ENCODE results near the gene RPTOR.
A peak's percentile ranks its signal among the peaks of the same experiment; 100 is the strongest.

Gene RPTOR

DNA sequence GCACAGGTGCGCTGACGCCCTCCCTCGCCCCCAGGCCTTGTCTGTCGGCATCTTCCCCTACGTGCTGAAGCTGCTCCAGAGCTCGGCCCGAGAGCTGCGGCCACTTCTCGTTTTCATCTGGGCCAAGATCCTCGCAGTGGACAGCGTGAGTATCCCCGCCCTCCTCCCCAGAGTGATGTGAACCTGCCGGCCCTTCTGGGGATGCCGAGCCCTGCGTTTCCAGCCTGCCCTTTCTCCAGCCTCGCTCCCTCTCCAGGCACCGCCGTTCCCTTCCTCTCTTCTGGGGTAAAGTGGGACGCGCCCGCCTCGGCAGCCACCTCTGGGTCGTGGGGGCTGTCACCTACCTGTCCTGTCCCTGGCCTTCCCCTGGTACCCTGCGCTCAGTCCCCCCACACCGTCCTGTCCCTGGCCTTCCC is 313.1 kb downstream of the RPTOR start:
- no peak overlapping the region for H3K27ac ChIP-seq (ENCODE audit: low read depth, low read length)
- H3K36me3 ChIP-seq (ENCODE audit: control insufficient read depth, insufficient read depth, low read length), result no peaks in the 10 kb centered on the region
- H3K9ac ChIP-seq (ENCODE audit: low read length), result no peak overlapping the region
- H3K4me3 ChIP-seq (ENCODE audit: low read length), result no peak overlapping the region
- H3K27me3 ChIP-seq (ENCODE audit: control insufficient read depth, insufficient read depth, low read length), result no peaks in the 10 kb centered on the region
- H3K4me1 ChIP-seq (ENCODE audit: control insufficient read depth, insufficient read depth, low read length), result peaks cover 25% of the 10 kb centered on the region

DNA sequence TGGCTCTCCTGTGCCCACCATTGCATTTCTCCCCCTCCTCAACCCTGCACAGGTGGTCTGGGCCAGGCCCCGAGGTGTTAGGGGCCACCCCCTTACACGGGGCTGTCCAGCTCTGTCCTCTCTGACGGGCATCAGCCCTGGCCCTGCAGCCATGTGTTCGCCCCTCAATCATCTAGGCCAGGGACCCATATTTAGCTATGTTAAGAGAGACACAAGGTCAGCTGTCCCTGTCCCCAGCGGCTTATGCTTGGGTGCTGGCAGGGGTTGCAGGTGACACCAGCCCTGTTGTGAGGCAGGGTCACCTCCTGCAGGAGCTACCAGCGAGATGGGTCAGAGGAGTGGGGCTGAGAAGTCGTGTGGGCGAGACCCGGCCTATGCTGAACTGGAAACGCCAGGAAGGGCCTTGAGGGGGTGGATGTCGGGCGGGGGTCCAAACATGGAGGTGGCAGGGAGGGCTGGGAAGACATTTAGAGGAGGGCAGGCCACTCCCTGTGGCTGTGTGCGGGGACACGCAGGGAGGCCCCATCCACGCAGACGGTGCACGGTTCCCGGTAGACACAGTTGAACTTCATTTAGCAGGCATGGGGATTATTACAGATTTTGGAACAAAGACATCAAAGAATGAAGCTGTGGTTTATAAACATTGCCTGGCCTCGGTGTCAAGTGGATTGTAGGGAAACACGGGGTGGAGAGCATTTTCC is 313.8 kb downstream of the RPTOR start:
- no peak overlapping the region for H3K9ac ChIP-seq (ENCODE audit: low read length)
- H3K4me3 ChIP-seq (ENCODE audit: low read length), result no peak overlapping the region
- peak overlapping the region; percentile 58 for H3K27ac ChIP-seq (ENCODE audit: low read depth, low read length)
- peaks cover 25% of the 10 kb centered on the region for H3K4me1 ChIP-seq (ENCODE audit: control insufficient read depth, insufficient read depth, low read length)
- no peaks in the 10 kb centered on the region for H3K27me3 ChIP-seq (ENCODE audit: control insufficient read depth, insufficient read depth, low read length)
- H3K36me3 ChIP-seq (ENCODE audit: control insufficient read depth, insufficient read depth, low read length), result no peaks in the 10 kb centered on the region

DNA sequence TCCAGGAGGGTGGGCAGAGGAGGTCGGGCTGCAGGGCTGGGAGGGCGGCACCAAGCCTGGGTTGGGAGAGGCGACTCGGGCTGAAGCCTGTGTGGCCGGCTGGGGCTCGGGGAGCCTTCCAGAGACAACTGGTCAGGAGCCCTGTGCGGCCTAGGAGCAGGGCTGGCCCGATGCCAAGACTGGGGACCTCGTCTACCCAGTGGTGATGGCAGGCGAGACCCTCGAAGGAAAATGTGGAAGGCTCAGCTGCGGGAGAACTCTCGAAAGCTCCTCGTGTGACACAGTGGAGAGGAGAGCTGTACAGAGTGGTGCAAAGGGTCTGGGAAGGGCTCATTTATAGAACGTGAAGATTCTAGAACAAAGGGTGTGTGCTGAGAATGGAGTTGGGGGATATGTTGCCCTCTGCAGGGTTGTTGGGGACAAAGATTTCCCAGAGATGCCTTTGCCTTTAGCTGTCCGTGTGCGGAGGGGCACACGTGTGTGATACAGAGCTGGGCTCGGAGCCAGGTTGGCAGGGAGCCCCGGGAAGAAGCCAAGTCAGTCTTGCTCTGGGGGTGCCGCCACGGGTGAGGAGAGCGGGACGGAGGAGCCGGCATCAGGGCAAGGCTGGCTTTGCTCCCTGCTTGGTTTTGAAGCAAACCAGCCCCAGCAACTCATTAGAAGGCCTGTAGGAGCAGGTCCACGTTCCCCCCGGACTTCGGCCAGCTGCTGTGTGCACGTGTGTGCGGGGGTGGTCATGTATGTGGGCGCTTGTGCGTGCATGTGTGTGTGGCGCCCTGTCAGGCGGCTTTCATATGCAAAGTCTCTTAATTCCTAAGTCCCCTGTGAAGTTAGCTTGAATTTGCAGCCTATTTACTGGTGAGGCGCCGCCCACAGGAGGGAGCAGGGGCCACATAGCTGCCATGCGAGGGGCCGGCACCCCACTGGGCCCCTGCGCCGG is 314.6 kb downstream of the RPTOR start:
- H3K36me3 ChIP-seq (ENCODE audit: control insufficient read depth, insufficient read depth, low read length), result no peaks in the 10 kb centered on the region
- H3K4me1 ChIP-seq (ENCODE audit: control insufficient read depth, insufficient read depth, low read length), result peaks cover 25% of the 10 kb centered on the region
- H3K4me3 ChIP-seq (ENCODE audit: low read length), result no peak overlapping the region
- H3K27me3 ChIP-seq (ENCODE audit: control insufficient read depth, insufficient read depth, low read length), result no peaks in the 10 kb centered on the region
- peak overlapping the region; percentile 58 for H3K27ac ChIP-seq (ENCODE audit: low read depth, low read length)
- H3K9ac ChIP-seq (ENCODE audit: low read length), result no peak overlapping the region

DNA sequence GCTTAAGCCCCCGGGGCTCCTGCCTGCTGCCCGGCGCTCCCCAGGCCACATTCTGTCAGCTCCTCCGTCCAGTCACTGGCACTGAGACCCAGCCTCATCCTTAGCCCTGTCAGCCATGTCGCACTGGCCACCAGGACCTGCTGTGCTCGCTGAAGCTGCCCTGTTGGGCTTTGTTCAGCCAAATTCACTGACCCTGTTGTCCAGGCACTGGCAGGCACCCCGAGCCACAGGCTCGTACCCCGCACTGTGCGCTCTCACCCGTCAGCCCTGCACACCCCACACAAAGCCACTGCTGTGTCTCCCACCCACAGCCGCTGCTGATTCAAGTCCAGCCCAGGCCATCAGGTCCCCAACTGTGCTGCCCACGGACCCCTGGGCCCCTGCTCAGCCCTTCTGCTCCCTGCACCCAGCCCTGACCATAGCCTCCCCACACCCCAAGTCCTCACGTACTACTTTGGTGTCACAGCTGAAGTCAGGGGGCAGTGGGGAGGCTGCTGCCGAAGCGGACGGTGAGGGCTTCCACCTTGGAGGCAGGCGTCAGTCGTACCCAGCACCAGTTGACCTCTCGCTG is 315.5 kb downstream of the RPTOR start:
- no peaks in the 10 kb centered on the region for H3K27me3 ChIP-seq (ENCODE audit: control insufficient read depth, insufficient read depth, low read length)
- no peak overlapping the region for H3K9ac ChIP-seq (ENCODE audit: low read length)
- H3K4me1 ChIP-seq (ENCODE audit: control insufficient read depth, insufficient read depth, low read length), result peaks cover 25% of the 10 kb centered on the region
- no peak overlapping the region for H3K27ac ChIP-seq (ENCODE audit: low read depth, low read length)
- no peak overlapping the region for H3K4me3 ChIP-seq (ENCODE audit: low read length)
- no peaks in the 10 kb centered on the region for H3K36me3 ChIP-seq (ENCODE audit: control insufficient read depth, insufficient read depth, low read length)

DNA sequence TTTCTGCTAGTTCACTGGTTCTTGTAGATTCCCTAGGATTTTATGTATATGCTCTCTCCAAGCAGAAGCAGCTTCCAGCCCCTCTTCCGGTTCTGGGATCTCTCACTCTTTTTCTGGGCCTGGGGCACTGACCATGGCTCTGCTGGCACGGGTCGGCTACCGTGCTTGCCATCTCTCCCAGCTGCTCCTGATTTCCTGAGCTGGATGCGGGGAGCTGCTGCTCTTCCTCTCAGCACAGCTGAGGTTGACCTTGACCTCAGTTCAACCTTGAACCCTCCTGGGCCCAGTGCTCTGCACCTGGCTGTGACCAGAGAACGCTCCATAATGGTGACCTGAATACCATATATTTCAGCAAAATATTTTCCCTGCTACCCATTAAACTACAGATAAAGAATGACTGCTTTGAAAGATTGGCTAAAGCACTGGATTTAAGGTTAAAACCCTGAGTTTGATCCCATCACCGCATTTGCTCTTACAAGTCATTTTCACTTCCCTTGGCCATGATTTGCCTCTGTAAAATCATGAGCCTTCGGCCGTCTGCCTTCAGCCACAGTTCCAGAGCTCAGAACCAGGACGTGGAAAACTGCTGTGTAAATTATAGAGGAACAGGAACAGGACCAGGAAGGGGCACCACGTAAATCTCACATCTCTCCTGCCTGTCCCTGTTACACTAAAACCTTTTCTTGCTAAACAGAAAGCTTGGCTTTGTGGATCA is 316.2 kb downstream of the RPTOR start:
- H3K27ac ChIP-seq (ENCODE audit: low read depth, low read length), result no peak overlapping the region
- no peaks in the 10 kb centered on the region for H3K27me3 ChIP-seq (ENCODE audit: control insufficient read depth, insufficient read depth, low read length)
- no peaks in the 10 kb centered on the region for H3K36me3 ChIP-seq (ENCODE audit: control insufficient read depth, insufficient read depth, low read length)
- no peak overlapping the region for H3K9ac ChIP-seq (ENCODE audit: low read length)
- H3K4me1 ChIP-seq (ENCODE audit: control insufficient read depth, insufficient read depth, low read length), result peaks cover 25% of the 10 kb centered on the region
- H3K4me3 ChIP-seq (ENCODE audit: low read length), result no peak overlapping the region

DNA sequence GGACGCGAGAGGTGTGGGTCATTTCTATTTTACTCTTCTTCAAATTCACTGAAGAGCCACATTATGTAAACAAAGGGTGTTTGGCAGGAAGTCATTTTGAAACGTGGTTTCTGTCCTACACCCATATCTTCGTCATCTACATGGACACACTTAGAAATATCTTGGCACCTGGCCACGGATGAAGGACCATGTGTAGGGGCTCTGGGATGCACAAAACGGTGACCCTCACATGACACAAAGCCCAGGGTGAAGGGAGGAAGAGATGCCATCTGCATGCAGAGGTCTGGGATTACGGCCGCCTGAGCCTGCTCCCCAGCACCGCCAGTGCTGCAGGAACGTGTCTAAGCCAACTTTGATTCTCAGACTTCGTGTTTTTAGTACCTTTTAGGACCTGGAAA is 316.8 kb downstream of the RPTOR start:
- H3K27ac ChIP-seq (ENCODE audit: low read depth, low read length), result no peak overlapping the region
- no peak overlapping the region for H3K9ac ChIP-seq (ENCODE audit: low read length)
- H3K4me1 ChIP-seq (ENCODE audit: control insufficient read depth, insufficient read depth, low read length), result peaks cover 23% of the 10 kb centered on the region
- no peaks in the 10 kb centered on the region for H3K27me3 ChIP-seq (ENCODE audit: control insufficient read depth, insufficient read depth, low read length)
- H3K4me3 ChIP-seq (ENCODE audit: low read length), result no peak overlapping the region
- no peaks in the 10 kb centered on the region for H3K36me3 ChIP-seq (ENCODE audit: control insufficient read depth, insufficient read depth, low read length)

DNA sequence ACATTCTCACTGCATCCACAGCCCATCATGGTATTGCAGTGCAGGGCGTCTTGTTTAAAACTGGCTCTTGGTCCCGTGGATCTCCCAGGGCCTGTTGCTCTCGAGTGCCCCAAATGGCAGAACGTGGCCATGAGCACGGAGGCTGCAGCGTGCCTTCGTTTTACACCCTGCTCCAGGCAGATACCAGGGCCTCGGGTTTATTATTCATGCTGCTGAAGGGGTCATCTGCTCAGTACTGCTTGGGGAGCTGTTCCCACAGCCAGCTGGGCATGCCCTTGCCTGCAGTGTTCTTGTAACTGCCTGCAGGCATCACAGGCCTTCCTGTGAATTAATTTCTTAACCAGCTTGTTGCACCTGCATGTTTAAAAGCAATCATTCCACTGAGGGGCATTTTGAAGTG is 317.3 kb downstream of the RPTOR start:
- no peak overlapping the region for H3K4me3 ChIP-seq (ENCODE audit: low read length)
- H3K36me3 ChIP-seq (ENCODE audit: control insufficient read depth, insufficient read depth, low read length), result no peaks in the 10 kb centered on the region
- H3K4me1 ChIP-seq (ENCODE audit: control insufficient read depth, insufficient read depth, low read length), result peaks cover 23% of the 10 kb centered on the region
- H3K27me3 ChIP-seq (ENCODE audit: control insufficient read depth, insufficient read depth, low read length), result no peaks in the 10 kb centered on the region
- no peak overlapping the region for H3K27ac ChIP-seq (ENCODE audit: low read depth, low read length)
- no peak overlapping the region for H3K9ac ChIP-seq (ENCODE audit: low read length)

DNA sequence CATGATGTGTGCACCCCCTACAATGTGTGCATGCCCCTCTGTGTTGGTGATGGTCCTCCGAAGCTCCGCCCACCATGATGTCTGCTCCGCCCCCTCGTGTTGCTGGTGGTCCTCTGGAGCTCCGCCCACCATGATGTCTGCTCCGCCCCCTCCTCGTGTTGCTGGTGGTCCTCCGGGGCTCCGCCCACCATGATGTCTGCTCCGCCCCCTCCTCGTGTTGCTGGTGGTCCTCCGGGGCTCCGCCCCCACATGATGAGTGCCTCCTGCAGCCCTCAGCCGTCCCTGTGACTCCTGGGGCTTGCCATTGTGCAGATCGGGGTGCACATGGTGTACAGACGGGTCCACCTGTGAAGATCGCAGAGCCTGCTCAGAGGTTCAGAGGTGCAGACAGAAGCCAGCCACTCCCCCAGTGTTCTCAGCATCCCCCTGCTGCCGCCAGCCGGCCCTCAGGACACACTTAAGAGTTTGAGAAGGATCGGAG is 317.9 kb downstream of the RPTOR start:
- no peak overlapping the region for H3K27ac ChIP-seq (ENCODE audit: low read depth, low read length)

DNA sequence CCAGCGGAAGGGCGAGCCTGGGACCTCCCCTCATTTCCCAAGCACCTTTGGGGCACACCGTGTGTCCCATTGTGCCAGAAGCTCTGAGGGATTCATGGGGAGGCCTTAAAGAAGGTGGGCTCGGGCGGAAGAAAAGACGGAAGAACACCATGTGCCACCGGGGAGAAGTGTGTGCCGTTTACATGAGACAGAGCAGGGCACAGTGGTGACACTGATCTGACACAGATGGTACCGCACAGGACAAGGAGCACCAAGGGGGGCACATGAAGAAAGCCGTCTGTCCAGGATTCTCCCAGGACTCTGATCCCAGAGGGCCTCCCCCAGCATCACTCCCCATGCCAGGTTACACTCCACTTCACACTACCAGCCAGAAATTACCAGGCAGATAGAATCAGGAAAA is 318.3 kb downstream of the RPTOR start:
- Histone ChIP-seq H3K4me1 (ENCODE audit: control insufficient read depth, insufficient read depth, low read length) (peaks cover 23% of the 10 kb centered on the region), H3K4me3 (ENCODE audit: low read length) (no peak overlapping the region), H3K27ac (ENCODE audit: low read depth, low read length) (no peak overlapping the region), H3K36me3 (ENCODE audit: control insufficient read depth, insufficient read depth, low read length) (no peaks in the 10 kb centered on the region), H3K27me3 (ENCODE audit: control insufficient read depth, insufficient read depth, low read length) (no peaks in the 10 kb centered on the region), H3K9ac (ENCODE audit: low read length) (no peak overlapping the region)

More for the DNA sequence above, 317.9 kb downstream of the RPTOR start:
- H3K36me3 ChIP-seq (ENCODE audit: control insufficient read depth, insufficient read depth, low read length), result no peaks in the 10 kb centered on the region
- no peak overlapping the region for H3K4me3 ChIP-seq (ENCODE audit: low read length)
- H3K4me1 ChIP-seq (ENCODE audit: control insufficient read depth, insufficient read depth, low read length), result peaks cover 23% of the 10 kb centered on the region
- H3K27me3 ChIP-seq (ENCODE audit: control insufficient read depth, insufficient read depth, low read length), result no peaks in the 10 kb centered on the region
- no peak overlapping the region for H3K9ac ChIP-seq (ENCODE audit: low read length)

DNA sequence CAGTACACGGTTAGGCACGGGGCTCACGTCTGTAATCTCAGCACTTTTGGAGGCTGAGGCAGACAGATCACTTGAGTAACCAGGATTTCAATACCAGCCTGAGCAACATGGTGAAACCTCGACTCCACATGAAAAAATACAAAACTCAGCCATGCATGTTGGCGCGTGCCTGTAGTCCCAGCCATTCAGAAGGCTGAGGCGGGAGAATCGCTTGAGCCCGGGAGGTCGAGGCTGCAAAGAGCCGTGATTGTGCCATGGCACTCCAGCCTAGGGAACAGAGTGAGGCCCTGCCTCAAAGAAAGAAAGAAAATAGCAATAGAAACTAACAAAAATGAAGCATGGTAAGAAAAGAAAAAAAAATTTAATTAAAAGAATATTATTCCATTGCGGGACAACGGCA is 319.0 kb downstream of the RPTOR start:
- Histone ChIP-seq H3K4me3 (ENCODE audit: low read length) (no peak overlapping the region), H3K4me1 (ENCODE audit: control insufficient read depth, insufficient read depth, low read length) (peaks cover 22% of the 10 kb centered on the region), H3K27me3 (ENCODE audit: control insufficient read depth, insufficient read depth, low read length) (no peaks in the 10 kb centered on the region), H3K27ac (ENCODE audit: low read depth, low read length) (no peak overlapping the region), H3K36me3 (ENCODE audit: control insufficient read depth, insufficient read depth, low read length) (no peaks in the 10 kb centered on the region), H3K9ac (ENCODE audit: low read length) (no peak overlapping the region)

DNA sequence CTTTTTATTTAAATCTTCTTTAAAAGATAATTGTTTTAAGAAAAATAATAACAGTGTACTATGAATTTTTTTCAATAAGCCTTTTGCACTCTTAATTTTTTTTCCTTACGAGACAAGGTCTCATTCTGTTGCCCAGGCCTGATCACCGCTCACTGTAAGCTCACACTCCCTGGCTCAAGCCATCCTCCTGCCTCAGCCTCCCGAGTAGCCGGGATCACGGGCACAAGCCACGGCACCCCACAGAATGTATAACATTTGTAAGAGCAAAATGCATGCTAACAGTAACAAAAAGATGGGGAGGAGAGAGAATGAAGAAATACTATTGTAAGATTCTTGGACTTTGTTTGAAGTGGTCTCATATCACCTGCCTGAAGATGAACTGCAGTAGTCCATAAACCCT is 320.1 kb downstream of the RPTOR start:
- Histone ChIP-seq H3K36me3 (ENCODE audit: control insufficient read depth, insufficient read depth, low read length) (no peaks in the 10 kb centered on the region), H3K27ac (ENCODE audit: low read depth, low read length) (no peak overlapping the region), H3K9ac (ENCODE audit: low read length) (no peak overlapping the region), H3K4me3 (ENCODE audit: low read length) (no peak overlapping the region), H3K27me3 (ENCODE audit: control insufficient read depth, insufficient read depth, low read length) (no peaks in the 10 kb centered on the region), H3K4me1 (ENCODE audit: control insufficient read depth, insufficient read depth, low read length) (peaks cover 10% of the 10 kb centered on the region)

Measured in rectal smooth muscle tissue (tissue), 1 donor.